Transverse colon (tissue), 4 donors: ENCODE measurements around the gene SLC3A2.

ENCODE experiments used
- CTCF ChIP-seq, 5 experiments: fragments of 200-600 bp in 3 of 5; fragments of 450-650 bp in 2 of 5; sonication (generic) in 3 of 5; IDR thresholded peaks; 1 replicate in 2 of 5; 2 replicates in 3 of 5; pipeline ENCODE4 v1.5.1; 2016 to 2017; ENCODE audit warnings: antibody characterized with exemption in 5 of 5, inconsistent platforms in 3 of 5, mild to moderate bottlenecking in 2 of 5, moderate library complexity in 1 of 5
- POLR2A ChIP-seq: fragments of 450-650 bp; IDR thresholded peaks from one replicate; pipeline ENCODE4 v1.6.1; 2016; ENCODE audit warnings: antibody characterized with exemption, mild to moderate bottlenecking, moderate library complexity
- POLR2AphosphoS5 ChIP-seq, 3 donors: sonication (generic); formaldehyde crosslinking; IDR thresholded peaks; one replicate each; pipeline ENCODE4 v1.6.1; 2016; ENCODE audit warnings: antibody characterized with exemption in 3 of 3

DNA sequence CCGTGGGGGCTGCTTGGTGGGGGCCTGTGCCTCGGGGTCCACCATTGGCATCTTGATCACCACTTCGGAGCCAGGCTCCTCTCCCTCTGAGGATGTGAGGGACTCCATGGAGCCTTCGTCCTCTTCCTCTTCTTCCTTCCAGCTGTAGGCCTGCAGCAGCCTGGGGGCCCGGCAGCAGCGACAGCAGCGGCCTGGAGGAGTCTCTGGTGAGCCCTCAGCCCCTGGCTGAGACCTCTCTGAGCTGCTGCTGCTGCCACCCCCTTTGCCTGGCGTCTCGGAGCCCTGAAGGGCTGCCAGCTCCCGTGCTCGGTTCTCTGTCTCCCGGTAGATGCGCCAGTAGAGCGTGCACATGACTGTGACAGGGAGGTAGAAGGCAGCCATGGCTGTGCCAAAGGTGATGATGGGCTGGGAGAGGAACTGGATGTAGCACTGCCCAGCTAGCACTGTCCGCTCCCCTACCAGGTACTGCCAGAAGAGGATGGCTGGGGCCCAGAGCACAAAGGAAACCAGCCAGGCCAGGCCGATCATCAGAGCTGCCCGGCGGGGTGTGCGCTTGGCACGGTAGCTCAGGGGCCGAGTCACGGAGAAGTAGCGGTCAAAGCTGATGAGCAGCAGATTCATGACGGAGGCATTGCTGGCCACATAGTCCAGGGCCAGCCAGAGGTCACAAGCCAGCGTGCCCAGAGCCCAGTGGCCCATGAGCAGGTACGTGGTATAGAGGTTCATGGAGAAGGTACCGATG, 29.6 kb downstream of the SLC3A2 start:
- TF ChIP-seq POLR2AphosphoS5 (IDR thresholded peaks at IDR 0.05) = no peak
- no peak for TF ChIP-seq CTCF (IDR thresholded peaks at IDR 0.05)
- no peak for TF ChIP-seq POLR2A
